NCI-H446 treated with DMSO at 0.1 percent for 48 hours (cell line): Measurements from ENCODE around the gene CFAP20DC.
"Not testable (repeated sequence)": the region's sequence is repeated elsewhere in the genome, so short reads cannot be mapped to it uniquely, and the experiment has no call there.

Source experiments
- DNase-seq: peaks from one replicate; lab custom pipeline; 2025; lab: John Stamatoyannopoulos, UW

The CFAP20DC gene

GRCh38 chr3:59023612-59024011 is 26.2 kb downstream of the CFAP20DC start:
- DNase-seq: no peak

GRCh38 chr3:59017617-59017984 is 32.2 kb downstream of the CFAP20DC start:
- no peak for DNase-seq

DNA sequence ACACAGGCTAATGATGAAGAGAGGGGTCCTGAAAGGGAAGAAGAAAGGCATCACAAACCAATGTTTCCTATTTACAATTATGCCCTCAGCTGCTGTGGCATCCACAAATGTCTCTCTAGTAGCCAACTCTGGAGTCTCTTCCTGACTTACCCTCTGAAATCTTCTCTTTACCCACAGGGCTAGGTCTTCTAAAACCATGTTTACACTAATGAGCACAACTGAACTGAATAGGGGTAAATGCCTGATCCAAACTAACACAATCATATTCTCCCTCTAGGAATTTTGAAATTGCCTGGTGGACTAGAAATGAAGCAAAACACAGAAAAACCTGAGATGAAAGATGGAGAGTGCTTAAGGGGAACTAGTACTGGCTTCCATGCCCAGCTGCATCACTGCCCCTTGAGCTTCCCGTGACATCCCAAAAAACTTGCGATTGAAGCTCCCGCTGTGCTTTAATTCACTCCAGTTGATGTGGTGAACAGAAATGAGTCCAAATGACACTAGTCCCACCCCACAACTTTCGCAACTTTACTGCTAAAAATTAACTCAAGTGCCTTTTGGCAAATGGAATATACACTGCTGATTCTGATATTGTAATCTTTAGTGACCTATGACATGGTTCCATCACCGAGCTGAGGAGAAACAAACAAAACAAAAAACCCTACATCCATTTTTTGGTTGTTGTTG is 32.8 kb downstream of the CFAP20DC start:
- no peak for DNase-seq

- no peak for DNase-seq
Observed at GRCh38 chr3:59013611-59014010, 36.2 kb downstream of the CFAP20DC start.

DNA sequence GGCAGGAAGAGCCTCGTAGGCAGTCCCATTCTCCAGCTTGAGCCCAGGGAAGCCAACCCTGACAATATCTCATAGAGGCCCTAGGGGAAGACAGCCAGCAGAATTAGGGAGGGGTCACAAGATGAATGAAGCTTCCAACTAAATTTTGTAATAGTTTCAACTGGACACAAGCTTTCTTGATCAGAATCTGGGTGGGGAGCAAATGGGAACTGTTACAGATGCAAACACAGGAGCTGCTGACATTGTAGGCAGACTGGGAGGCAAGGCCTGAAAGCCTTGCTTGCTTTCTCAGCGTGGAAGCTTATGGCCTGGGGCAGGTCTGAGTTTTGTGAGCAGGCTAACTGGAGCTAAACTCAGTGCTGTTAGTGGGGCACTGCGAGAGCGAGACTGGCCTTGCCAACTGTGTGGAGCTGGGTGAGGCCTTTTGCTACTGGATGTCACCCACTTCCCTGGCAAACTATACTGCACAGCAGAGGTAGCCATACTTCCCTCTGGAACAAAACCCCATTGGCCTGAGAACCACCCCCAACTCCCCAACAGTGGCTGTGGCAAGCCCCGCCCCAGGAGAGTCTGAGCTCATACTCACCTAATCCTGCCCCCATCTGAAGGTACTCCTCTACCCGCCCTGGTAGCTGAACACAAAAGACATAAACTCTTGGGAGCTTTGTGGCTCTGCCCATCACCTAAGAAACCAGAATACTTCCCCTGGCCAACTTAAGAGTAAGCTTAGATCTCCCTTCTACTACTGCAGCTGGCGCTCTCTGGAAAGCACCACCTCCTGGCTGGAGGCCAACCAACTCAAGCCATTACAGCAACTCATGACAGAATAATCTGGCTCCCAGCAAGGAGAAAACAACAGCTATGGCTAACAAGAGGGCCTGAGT is 42.9 kb downstream of the CFAP20DC start:
- no peak for DNase-seq

DNA sequence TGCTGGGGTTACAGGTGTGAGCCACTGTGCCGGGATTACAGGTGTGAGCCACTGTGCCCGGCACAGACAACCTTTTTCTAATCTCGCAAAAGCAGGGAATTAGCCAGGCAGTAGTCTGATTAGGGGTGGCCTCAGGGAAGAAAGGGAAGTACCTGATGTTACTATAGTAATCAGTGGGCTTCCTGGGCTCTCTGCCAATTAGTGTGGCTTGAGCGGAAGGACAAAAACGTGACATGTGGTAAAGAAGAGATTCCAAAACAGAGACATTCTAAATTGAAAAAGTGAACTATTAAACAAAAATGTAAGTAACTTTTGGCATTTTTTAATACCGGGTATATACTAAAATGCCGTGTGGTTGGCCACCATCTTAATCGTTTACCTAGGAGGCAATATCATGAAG is 48.1 kb downstream of the CFAP20DC start:
- DNase-seq: no peak

DNA sequence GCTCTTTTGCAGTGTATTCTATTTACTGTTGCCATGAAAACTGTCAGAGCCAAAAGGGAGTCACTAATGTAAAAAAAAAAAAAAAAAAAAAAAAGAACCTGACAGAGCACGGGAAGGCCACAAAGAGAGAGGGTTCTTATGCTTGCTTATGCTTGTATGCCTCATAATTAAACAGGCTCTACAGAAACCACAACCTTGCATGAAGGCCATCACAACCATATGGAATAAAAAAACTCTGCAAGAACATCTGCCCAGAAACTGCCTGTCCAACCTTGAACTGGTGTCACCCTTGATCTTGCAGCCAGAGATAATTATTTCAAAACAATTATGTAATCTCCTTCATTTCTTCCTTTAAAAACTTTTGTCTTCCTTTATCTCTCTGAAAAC is 50.1 kb downstream of the CFAP20DC start:
- no peak for DNase-seq

DNA sequence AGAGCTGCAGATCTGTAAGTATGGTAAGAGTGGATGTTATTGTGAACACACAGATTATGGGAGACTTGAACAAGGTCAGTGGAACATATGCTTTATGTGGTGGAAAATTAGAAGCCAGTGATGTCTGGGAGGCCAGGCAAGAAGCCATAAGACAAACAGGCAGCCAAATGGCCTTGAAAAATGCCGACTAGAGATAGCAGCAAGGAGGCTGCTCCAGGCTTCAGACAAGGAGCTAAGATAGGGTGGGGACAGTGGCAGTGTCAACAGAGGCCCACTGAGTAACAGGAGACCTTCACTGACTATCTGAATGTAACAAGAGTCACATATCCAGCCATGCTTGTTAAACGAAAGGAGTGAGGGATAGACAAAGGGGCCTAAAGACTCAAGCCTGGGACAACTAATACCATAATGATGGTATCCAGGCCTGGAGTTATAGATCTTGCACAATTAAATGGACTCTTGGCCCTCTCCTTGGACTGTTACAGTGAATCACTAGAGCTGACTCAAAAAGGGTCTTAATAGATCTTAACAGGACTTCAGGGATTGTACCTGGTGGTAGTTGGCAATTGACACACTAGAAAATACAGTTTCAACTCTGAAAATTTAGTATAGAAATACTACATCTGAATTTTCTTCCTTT is 50.6 kb downstream of the CFAP20DC start:
- no peak for DNase-seq

DNA sequence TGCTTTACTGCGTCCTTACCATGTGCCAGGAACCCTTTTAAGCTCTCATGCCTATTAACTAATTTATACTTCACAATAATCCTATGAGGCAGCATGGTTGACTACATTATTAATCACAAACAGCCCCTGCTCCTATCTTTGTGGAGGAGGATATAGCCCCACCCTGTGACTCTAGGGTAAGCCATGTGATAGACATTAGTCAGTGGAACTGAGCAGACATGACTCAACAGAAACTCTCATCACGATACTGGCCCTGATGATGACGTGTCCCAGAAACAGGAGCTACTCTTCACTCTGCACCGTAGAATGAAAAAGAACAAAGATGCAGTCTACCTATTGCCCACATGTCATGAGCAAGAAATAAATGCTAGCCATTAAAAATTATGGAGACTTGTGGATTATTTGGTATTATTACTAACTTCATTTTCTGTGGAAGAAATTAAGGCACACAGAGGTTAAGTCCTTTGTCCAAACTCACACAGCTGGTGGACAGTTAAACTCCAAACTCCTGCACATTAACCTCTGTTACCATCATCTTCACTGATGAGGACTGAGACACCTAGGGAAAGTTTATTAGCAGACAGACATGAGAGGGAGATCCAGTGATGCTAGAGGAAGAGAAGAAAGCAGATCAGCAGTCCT is 51.2 kb downstream of the CFAP20DC start:
- DNase-seq: no peak

- DNase-seq: no peak
Observed at GRCh38 chr3:58996730-58997129, 53.1 kb downstream of the CFAP20DC start.

DNA sequence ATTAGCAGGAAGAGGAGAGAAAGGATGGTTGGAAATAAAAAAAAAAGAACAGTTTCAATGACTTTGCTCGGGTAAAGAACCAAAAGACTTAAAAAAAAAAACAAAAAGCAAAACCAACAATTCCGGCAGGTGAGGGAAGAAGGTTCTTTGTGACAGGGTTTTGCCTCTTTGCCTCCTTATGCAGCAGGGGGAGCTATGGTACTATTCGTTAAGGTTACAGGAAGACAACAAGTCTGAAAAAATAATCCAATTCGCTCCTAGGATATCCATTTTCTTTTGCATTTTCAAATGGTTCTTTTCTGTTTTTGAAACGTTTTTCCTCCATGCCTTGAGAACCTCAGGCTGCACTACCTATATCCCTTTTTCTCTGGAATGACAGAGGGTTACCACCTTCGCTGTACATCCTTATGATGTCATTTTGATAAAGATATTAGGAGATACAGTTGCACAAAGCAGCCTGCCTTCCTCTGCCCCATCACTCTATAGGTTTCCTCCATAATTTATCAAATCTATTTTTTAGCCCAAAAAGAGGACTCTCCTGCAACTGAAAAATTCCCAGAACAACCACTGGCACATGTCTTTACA is 55.0 kb downstream of the CFAP20DC start:
- no peak for DNase-seq

DNA sequence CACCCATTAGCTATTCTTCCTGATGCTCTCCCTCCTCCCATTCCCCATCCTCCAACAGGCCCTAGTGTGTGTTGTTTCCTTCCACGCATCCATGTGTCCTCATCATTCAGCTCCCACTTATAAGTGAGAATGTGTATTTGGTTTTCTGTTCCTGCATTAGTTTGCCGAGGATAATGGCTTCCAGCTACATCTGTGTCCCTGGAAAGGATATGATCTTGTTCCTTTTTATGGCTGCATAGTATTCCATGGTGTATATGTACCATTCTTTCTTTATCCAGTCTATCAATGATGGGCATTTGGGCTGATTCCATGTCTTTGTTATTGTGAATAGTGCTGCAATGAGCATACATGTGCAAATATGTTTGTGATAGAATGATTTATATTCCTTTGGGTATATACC is 56.3 kb downstream of the CFAP20DC start:
- no peak for DNase-seq

DNA sequence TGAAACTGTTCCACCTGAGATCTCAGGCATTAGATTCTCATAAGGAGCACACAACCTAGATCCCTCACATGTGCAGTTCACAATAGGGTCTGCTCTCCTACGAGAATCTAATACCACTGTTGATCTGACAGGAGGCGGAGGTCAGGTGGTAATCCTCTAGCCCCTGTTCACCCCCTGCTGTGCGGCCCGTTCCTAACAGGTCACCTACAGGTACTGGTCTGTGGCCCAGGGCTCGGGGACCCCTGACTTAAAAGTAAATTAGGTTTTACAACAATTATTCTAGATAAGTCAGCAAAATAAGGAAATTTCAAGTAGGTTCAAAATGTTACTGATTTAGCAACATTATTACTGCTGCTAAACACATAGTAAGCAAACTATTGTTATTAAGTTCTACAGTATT is 58.2 kb downstream of the CFAP20DC start:
- DNase-seq: no peak

- no peak for DNase-seq
Observed at GRCh38 chr3:58991026-58991425, 58.8 kb downstream of the CFAP20DC start.

- DNase-seq: no peak
Observed at GRCh38 chr3:58989955-58990354, 59.9 kb downstream of the CFAP20DC start.

GRCh38 chr3:58989163-58989562 is 60.7 kb downstream of the CFAP20DC start:
- DNase-seq: no peak

DNA sequence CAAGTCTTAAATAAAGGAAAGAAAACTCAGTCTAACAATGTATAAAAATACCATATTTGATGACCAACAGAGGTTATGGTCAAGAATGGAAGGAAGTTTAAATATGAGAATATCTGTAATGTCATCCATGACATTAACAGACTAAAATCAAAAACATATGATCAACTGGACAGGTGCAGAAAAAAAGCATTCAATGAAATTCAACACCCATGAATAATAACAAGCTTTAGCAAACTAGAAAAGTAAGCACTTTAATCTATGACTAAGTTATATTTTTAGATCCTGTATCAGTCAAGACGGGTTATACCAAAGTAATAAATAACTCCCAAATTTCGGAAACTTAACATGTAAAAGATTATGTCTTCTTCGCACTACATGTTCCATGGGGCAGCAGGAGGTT is 61.8 kb downstream of the CFAP20DC start:
- DNase-seq: no peak

DNA sequence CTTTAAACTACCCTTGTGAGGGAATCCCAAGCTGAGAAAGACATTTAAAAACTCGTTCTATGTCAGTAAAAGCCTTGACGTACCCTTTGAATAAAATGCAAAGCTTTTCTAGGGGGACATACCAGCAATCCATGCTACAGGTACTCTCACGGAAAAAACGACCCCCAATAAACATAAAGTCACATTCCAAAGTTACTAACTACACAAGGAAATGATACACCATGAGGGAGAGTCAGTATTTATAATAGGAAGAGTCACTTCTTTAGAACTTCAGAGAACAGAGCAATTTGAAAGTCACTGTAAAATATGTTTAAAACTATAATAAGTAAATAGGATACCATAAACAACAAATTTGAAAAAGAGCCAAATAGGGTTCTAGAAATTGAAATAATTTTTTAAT is 63.2 kb downstream of the CFAP20DC start:
- no peak for DNase-seq

DNA sequence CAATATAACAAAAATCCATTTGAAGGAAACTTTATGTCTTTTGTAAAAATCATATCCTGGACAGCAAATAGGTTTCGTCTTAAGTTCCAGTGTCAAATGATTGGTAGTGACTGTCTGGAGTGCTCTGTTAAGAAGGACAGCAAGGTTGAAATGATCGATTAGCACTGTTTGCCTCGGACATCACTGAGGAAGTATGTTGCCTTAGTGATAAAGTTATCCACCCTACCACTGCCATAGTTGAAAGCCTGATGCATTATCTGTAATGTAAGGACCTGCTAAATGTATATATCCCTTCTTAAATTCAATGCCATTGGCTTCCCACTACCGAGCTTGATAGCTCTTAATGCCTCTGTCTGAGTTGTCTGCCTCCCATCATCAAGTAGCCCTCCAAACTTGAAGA is 70.0 kb downstream of the CFAP20DC start:
- DNase-seq: no peak

DNA sequence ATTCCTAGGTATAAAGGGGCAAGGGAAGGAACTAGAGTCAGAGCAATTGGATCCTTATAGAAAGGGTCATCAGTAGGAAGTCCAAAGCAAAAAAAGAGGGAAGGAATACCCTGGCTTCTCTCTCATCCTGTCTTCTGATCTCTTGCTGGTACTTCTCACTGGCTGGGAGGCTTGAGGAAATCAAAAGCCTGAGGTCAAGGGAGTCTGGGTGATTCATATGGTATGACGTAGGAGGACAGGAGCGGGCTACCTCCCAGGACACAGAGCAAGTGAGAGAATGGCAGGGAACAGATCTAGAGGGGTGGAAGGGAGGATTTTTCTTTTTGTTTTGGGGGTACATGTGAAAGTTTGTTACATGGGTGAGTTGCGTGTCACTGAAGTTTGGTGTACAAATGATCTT is 76.0 kb downstream of the CFAP20DC start:
- no peak for DNase-seq

DNA sequence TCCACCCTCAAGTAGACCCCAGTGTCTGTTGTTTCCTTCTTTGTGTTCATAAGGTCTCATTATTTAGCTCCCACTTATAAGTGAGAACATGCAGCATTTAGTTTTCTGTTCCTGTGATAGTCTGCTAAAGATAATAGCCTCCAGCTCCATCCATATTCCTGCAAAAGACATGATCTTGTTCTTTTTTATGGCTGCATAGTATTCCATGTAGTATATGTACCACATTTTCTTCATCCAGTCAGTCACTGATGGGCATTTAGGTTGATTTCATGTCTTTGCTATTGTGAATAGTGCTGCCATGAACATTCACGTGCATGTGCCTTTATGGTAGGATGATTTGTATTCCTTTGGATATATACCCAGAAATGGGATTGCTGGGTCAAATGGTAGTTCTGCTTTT is 82.0 kb downstream of the CFAP20DC start:
- DNase-seq: not testable (repeated sequence)

GRCh38 chr3:58965865-58966264 is 84.0 kb downstream of the CFAP20DC start:
- DNase-seq: no peak
